ENCODE data around the gene COL8A1.

- TF ChIP-seq POLR2A (IDR thresholded peaks at IDR 0.05; ENCODE audit: low read length) (no peak), GATA1 (IDR thresholded peaks at IDR 0.05; ENCODE audit: low read depth, low read length) (no peak)
Observed at GRCh38 chr3:99646107-99646435, 7.7 kb downstream of the COL8A1 start.
